ENCODE measurements around the gene ZNF677.
"Not testable (repeated sequence)": the region's sequence is repeated elsewhere in the genome, so short reads cannot be mapped to it uniquely, and the experiment has no call there.

DNA sequence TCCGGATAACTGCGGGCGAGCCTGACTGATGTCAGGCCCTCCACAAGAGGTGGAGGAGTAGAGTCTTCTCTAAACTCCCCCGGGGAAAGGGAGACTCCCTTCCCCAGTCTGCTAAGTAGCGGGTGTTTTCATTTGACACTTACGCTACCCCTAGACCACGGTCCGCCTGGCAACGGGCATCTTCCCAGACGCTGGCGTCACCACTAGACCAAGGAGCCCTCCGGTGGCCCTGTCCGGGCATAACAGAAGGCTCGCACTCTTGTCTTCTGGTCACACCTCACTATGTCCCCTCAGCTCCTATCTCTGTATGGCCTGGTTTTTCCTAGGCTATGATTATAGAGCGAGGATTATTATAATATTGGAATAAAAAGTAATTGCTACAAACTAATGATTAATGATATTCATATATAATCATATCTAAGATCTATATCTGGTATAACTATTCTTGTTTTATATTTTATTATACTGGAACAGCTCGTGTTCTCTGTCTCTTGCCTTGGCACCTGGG lies 64.9 kb downstream of the ZNF677 start:
- not testable (repeated sequence) for TF ChIP-seq POLR2A, EP300, POLR2AphosphoS5 (IDR thresholded peaks at IDR 0.05)
- TF ChIP-seq, protein P1, sequence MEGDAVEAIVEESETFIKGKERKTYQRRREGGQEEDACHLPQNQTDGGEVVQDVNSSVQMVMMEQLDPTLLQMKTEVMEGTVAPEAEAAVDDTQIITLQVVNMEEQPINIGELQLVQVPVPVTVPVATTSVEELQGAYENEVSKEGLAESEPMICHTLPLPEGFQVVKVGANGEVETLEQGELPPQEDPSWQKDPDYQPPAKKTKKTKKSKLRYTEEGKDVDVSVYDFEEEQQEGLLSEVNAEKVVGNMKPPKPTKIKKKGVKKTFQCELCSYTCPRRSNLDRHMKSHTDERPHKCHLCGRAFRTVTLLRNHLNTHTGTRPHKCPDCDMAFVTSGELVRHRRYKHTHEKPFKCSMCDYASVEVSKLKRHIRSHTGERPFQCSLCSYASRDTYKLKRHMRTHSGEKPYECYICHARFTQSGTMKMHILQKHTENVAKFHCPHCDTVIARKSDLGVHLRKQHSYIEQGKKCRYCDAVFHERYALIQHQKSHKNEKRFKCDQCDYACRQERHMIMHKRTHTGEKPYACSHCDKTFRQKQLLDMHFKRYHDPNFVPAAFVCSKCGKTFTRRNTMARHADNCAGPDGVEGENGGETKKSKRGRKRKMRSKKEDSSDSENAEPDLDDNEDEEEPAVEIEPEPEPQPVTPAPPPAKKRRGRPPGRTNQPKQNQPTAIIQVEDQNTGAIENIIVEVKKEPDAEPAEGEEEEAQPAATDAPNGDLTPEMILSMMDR (IDR thresholded peaks at IDR 0.05): not testable (repeated sequence)
